ENCODE data around the gene IL12RB1. TPM values are rescaled to one million over a fixed set of nuclear protein-coding genes. Genes with fewer than 3 reads are reported as not detected.

IL12RB1 gene
- total RNA-seq, 1 donor: 0.72 TPM

GRCh38 chr19:18102916-18103542 is 16.3 kb upstream of the IL12RB1 start:
- no peak overlapping the region for H3K4me3 ChIP-seq (ENCODE audit: insufficient read depth, low read length)

GRCh38 chr19:18101268-18101667 is 14.5 kb upstream of the IL12RB1 start:
- Histone ChIP-seq H3K79me2 (ENCODE audit: insufficient read depth, low read length) (no peaks in the 10 kb centered on the region), H4K20me1 (ENCODE audit: insufficient read depth, low read length) (no peaks in the 10 kb centered on the region), H3K9me3 (ENCODE audit: low read depth, low read length) (no peaks in the 10 kb centered on the region), H3K36me3 (ENCODE audit: insufficient read depth, low read length) (no peaks in the 10 kb centered on the region), H3K4me3 (ENCODE audit: insufficient read depth, low read length) (no peak overlapping the region), H3K4me2 (ENCODE audit: insufficient read depth, low read length) (no peak overlapping the region), H3K27me3 (ENCODE audit: insufficient read depth, low read length) (peaks cover 20% of the 10 kb centered on the region), H3K4me1 (ENCODE audit: insufficient read depth, low read length) (peaks cover 25% of the 10 kb centered on the region), H3K27ac (ENCODE audit: low read depth, low read length) (no peak overlapping the region), H2AFZ (ENCODE audit: low read length) (no peak overlapping the region)
- DNase-seq (ENCODE audit: insufficient read length, low spot score, missing footprints): peak; percentile 69
- TF ChIP-seq, protein P1, sequence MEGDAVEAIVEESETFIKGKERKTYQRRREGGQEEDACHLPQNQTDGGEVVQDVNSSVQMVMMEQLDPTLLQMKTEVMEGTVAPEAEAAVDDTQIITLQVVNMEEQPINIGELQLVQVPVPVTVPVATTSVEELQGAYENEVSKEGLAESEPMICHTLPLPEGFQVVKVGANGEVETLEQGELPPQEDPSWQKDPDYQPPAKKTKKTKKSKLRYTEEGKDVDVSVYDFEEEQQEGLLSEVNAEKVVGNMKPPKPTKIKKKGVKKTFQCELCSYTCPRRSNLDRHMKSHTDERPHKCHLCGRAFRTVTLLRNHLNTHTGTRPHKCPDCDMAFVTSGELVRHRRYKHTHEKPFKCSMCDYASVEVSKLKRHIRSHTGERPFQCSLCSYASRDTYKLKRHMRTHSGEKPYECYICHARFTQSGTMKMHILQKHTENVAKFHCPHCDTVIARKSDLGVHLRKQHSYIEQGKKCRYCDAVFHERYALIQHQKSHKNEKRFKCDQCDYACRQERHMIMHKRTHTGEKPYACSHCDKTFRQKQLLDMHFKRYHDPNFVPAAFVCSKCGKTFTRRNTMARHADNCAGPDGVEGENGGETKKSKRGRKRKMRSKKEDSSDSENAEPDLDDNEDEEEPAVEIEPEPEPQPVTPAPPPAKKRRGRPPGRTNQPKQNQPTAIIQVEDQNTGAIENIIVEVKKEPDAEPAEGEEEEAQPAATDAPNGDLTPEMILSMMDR (IDR thresholded peaks at IDR 0.05; ENCODE audit: extremely low read depth, low read depth, low read length): no peak

More at GRCh38 chr19:18102916-18103542, 16.3 kb upstream of the IL12RB1 start:
- Histone ChIP-seq H3K27me3 (ENCODE audit: insufficient read depth, low read length) (peaks cover 20% of the 10 kb centered on the region), H3K4me1 (ENCODE audit: insufficient read depth, low read length) (peaks cover 22% of the 10 kb centered on the region), H3K36me3 (ENCODE audit: insufficient read depth, low read length) (no peaks in the 10 kb centered on the region), H2AFZ (ENCODE audit: low read length) (no peak overlapping the region), H3K9me3 (ENCODE audit: low read depth, low read length) (no peaks in the 10 kb centered on the region), H4K20me1 (ENCODE audit: insufficient read depth, low read length) (no peaks in the 10 kb centered on the region), H3K4me2 (ENCODE audit: insufficient read depth, low read length) (no peak overlapping the region), H3K27ac (ENCODE audit: low read depth, low read length) (no peak overlapping the region), H3K79me2 (ENCODE audit: insufficient read depth, low read length) (no peaks in the 10 kb centered on the region)
- no peak for DNase-seq (ENCODE audit: insufficient read length, low spot score, missing footprints)
- TF ChIP-seq, protein P1 (IDR thresholded peaks at IDR 0.05; ENCODE audit: extremely low read depth, low read depth, low read length): no peak

DNA sequence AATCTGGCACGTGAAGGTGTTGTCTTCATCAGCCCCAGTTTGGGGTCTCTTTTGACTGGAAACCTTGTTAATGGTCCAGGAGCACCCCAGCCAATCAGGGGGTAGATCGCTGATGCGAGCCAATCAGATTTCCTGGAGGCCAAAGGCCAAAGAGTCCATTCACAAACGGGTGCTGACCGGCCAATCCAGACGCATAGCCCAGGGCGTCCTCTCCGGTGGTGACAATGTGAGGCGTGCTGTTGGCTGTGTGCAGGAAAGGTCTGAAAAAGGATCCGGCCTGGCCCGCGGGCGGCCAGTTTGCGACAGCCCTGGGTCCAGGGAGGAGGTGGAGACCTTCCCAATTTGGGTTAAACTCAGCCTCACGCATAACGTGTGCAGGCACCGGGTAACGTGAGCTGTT is 14.0 kb upstream of the IL12RB1 start:
- TF ChIP-seq, protein P1 (IDR thresholded peaks at IDR 0.05; ENCODE audit: extremely low read depth, low read depth, low read length): no peak
- no peak overlapping the region for H2AFZ ChIP-seq (ENCODE audit: low read length)
- peaks cover 20% of the 10 kb centered on the region for H3K27me3 ChIP-seq (ENCODE audit: insufficient read depth, low read length)
- no peaks in the 10 kb centered on the region for H3K36me3 ChIP-seq (ENCODE audit: insufficient read depth, low read length)
- no peak overlapping the region for H3K4me3 ChIP-seq (ENCODE audit: insufficient read depth, low read length)
- no peak overlapping the region for H3K27ac ChIP-seq (ENCODE audit: low read depth, low read length)
- no peaks in the 10 kb centered on the region for H3K9me3 ChIP-seq (ENCODE audit: low read depth, low read length)
- H3K4me1 ChIP-seq (ENCODE audit: insufficient read depth, low read length): peaks cover 25% of the 10 kb centered on the region
- H3K4me2 ChIP-seq (ENCODE audit: insufficient read depth, low read length): no peak overlapping the region
- peak; percentile 88 for DNase-seq (ENCODE audit: insufficient read length, low spot score, missing footprints)
- H4K20me1 ChIP-seq (ENCODE audit: insufficient read depth, low read length): no peaks in the 10 kb centered on the region
- no peaks in the 10 kb centered on the region for H3K79me2 ChIP-seq (ENCODE audit: insufficient read depth, low read length)

- Histone ChIP-seq H3K79me2 (ENCODE audit: insufficient read depth, low read length) (no peaks in the 10 kb centered on the region), H3K27ac (ENCODE audit: low read depth, low read length) (no peak overlapping the region), H3K36me3 (ENCODE audit: insufficient read depth, low read length) (no peaks in the 10 kb centered on the region), H3K4me2 (ENCODE audit: insufficient read depth, low read length) (peak overlapping the region; percentile 84), H3K9me3 (ENCODE audit: low read depth, low read length) (no peaks in the 10 kb centered on the region), H3K4me1 (ENCODE audit: insufficient read depth, low read length) (peaks cover 22% of the 10 kb centered on the region), H4K20me1 (ENCODE audit: insufficient read depth, low read length) (no peaks in the 10 kb centered on the region), H3K4me3 (ENCODE audit: insufficient read depth, low read length) (peak overlapping the region; percentile 7), H3K27me3 (ENCODE audit: insufficient read depth, low read length) (peaks cover 20% of the 10 kb centered on the region), H2AFZ (ENCODE audit: low read length) (no peak overlapping the region)
- peak; percentile 79 for DNase-seq (ENCODE audit: insufficient read length, low spot score, missing footprints)
- TF ChIP-seq, protein P1 (IDR thresholded peaks at IDR 0.05; ENCODE audit: extremely low read depth, low read depth, low read length): no peak
These were observed 12.9 kb upstream of the IL12RB1 start for GRCh38 chr19:18099623-18099995.

Data from osteoblast (primary cell).